H9 (cell line): ENCODE measurements around the gene IL6R. TPM values are rescaled to one million over a fixed set of nuclear protein-coding genes. Genes with fewer than 3 reads are reported as not detected.

ENCODE experiments used
- DNase-seq: peaks from one replicate; pipeline ENCODE4 v3.0.0-alpha.2; 2017
- H2AFZ ChIP-seq: one replicate; pipeline ENCODE4 v1.6.1; 2013; ENCODE audit warnings: mild to moderate bottlenecking, low read length, control low read depth, moderate library complexity
- H2AK5ac ChIP-seq: 2 replicates; pipeline ENCODE4 v1.6.1; 2013; ENCODE audit warnings: low read length, control low read depth, mixed read lengths; ENCODE audit not compliant: insufficient read length
- H2BK120ac ChIP-seq: one replicate; pipeline ENCODE4 v1.6.1; 2013; ENCODE audit warnings: low read depth, mild to moderate bottlenecking, low read length, control low read depth, inconsistent platforms; ENCODE audit not compliant: poor library complexity, severe bottlenecking
- H2BK12ac ChIP-seq: 2 replicates; pipeline ENCODE4 v1.6.1; 2013; ENCODE audit warnings: low read length, control low read depth, mixed read lengths, low read depth; ENCODE audit not compliant: insufficient read length
- H2BK15ac ChIP-seq: 2 replicates; pipeline ENCODE4 v1.6.1; 2013; ENCODE audit warnings: low read depth, low read length, control low read depth
- H2BK20ac ChIP-seq: one replicate; pipeline ENCODE4 v1.6.1; 2013; ENCODE audit warnings: low read depth, mild to moderate bottlenecking, low read length, control low read depth, inconsistent platforms; ENCODE audit not compliant: poor library complexity, severe bottlenecking
- H2BK5ac ChIP-seq: 2 replicates; pipeline ENCODE4 v1.6.1; 2013; ENCODE audit warnings: low read length, control low read depth, mixed read lengths; ENCODE audit not compliant: insufficient read length
- H3K14ac ChIP-seq: 2 replicates; pipeline ENCODE4 v1.6.1; 2013; ENCODE audit warnings: low read length, control low read depth; ENCODE audit not compliant: insufficient read depth
- H3K18ac ChIP-seq: 2 replicates; pipeline ENCODE4 v1.6.1; 2013; ENCODE audit warnings: low read depth, mild to moderate bottlenecking, mixed read lengths, low read length, control low read depth; ENCODE audit not compliant: insufficient read length
- H3K23ac ChIP-seq: 2 replicates; pipeline ENCODE4 v1.6.1; 2013; ENCODE audit warnings: low read length, control low read depth, mixed read lengths, low read depth; ENCODE audit not compliant: insufficient read length
- H3K23me2 ChIP-seq: 2 replicates; pipeline ENCODE4 v1.6.1; 2013; ENCODE audit warnings: low read depth, mild to moderate bottlenecking, mixed read lengths, low read length, control low read depth; ENCODE audit not compliant: insufficient read length, poor library complexity, severe bottlenecking
- H3K27ac ChIP-seq: 2 replicates; pipeline ENCODE4 v1.5.1; 2013; ENCODE audit warnings: low read length, control low read depth, mixed read lengths, low read depth; ENCODE audit not compliant: insufficient read length
- H3K27me3 ChIP-seq: 2 replicates; pipeline ENCODE4 v1.6.1; 2013; ENCODE audit warnings: low read length, control low read depth, inconsistent platforms; ENCODE audit not compliant: insufficient read depth
- H3K4ac ChIP-seq: 2 replicates; pipeline ENCODE4 v1.6.1; 2013; ENCODE audit warnings: low read depth, mild to moderate bottlenecking, control low read depth, inconsistent platforms, low read length, moderate library complexity
- H3K4me1 ChIP-seq: 2 replicates; pipeline ENCODE4 v1.6.1; 2013; ENCODE audit warnings: low read length, control low read depth, inconsistent platforms; ENCODE audit not compliant: insufficient read depth
- H3K4me2 ChIP-seq: 2 replicates; pipeline ENCODE4 v1.6.1; 2013; ENCODE audit warnings: low read length, control low read depth, mixed read lengths; ENCODE audit not compliant: insufficient read length, insufficient read depth
- H3K56ac ChIP-seq: 2 replicates; pipeline ENCODE4 v1.6.1; 2013; ENCODE audit warnings: low read depth, mild to moderate bottlenecking, mixed read lengths, low read length, control low read depth; ENCODE audit not compliant: insufficient read length
- H3K79me1 ChIP-seq: 2 replicates; pipeline ENCODE4 v1.6.1; 2013; ENCODE audit warnings: low read depth, mild to moderate bottlenecking, moderate library complexity, low read length, control low read depth, inconsistent platforms; ENCODE audit not compliant: insufficient read depth, poor library complexity, severe bottlenecking
- H3K79me2 ChIP-seq: 2 replicates; pipeline ENCODE4 v1.6.1; 2013; ENCODE audit warnings: low read length, control low read depth, inconsistent platforms; ENCODE audit not compliant: insufficient read depth
- H3K9ac ChIP-seq: 2 replicates; pipeline ENCODE4 v1.6.1; 2013; ENCODE audit warnings: low read length, control low read depth, mixed read lengths; ENCODE audit not compliant: insufficient read length; ENCODE audit errors: extremely low read depth
- H3K9me3 ChIP-seq: one replicate; pipeline ENCODE4 v1.6.1; 2013; ENCODE audit warnings: low read depth, low read length, inconsistent platforms; ENCODE audit not compliant: control insufficient read depth
- H3T11ph ChIP-seq: one replicate; pipeline ENCODE4 v1.6.1; 2013; ENCODE audit warnings: mild to moderate bottlenecking, low read length, control low read depth, inconsistent platforms
- H4K20me1 ChIP-seq: one replicate; pipeline ENCODE4 v1.6.1; 2013; ENCODE audit not compliant: control insufficient read depth, insufficient read length, insufficient read depth
- H4K5ac ChIP-seq: 2 replicates; pipeline ENCODE4 v1.6.1; 2013; ENCODE audit warnings: low read depth, mild to moderate bottlenecking, mixed read lengths, low read length, control low read depth; ENCODE audit not compliant: insufficient read length
- H4K8ac ChIP-seq: replicated peaks from 2 replicates; pipeline ENCODE4 v1.6.1; 2013; ENCODE audit warnings: low read length, control low read depth, mixed read lengths, low read depth; ENCODE audit not compliant: insufficient read length
- H4K91ac ChIP-seq: 2 replicates; pipeline ENCODE4 v1.6.1; 2013; ENCODE audit warnings: low read depth, mild to moderate bottlenecking, moderate library complexity, mixed read lengths, low read length, control low read depth; ENCODE audit not compliant: insufficient read length
- H3K27ac Mint-ChIP-seq, 3 experiments: 2 replicates in 2 of 3; 3 replicates in 1 of 3; pipeline ENCODE4 v1.8.0; 2020 to 2021; ENCODE audit warnings: mixed read lengths in 3 of 3, mild to moderate bottlenecking in 1 of 3, moderate library complexity in 1 of 3
- H3K27me3 Mint-ChIP-seq: 2 replicates; pipeline ENCODE4 v1.8.0; 2021; ENCODE audit warnings: low read depth, mild to moderate bottlenecking, moderate library complexity, mixed read lengths
- H3K36me3 Mint-ChIP-seq, 3 experiments: 2 replicates in 2 of 3; 3 replicates in 1 of 3; pipeline ENCODE4 v1.8.0; 2020 to 2021; ENCODE audit warnings: low read depth in 3 of 3, mixed read lengths in 3 of 3; ENCODE audit not compliant: insufficient read depth in 1 of 3
- H3K4me1 Mint-ChIP-seq, 2 experiments: 2 replicates each; pipeline ENCODE4 v1.8.0; 2020; ENCODE audit warnings: mixed read lengths in 2 of 2
- H3K4me3 Mint-ChIP-seq, 2 experiments: 2 replicates in 1 of 2; 3 replicates in 1 of 2; pipeline ENCODE4 v1.8.0; 2020 to 2021; ENCODE audit warnings: mild to moderate bottlenecking in 2 of 2, mixed read lengths in 2 of 2, moderate library complexity in 1 of 2
- H3K9me3 Mint-ChIP-seq, 2 experiments: 2 replicates in 1 of 2; 3 replicates in 1 of 2; pipeline ENCODE4 v1.8.0; 2020; ENCODE audit warnings: mild to moderate bottlenecking in 2 of 2, mixed read lengths in 2 of 2, moderate library complexity in 1 of 2
- CTCF ChIP-seq: fragments of 200-600 bp; sonication (generic); conservative IDR thresholded peaks from 3 replicates; pipeline ENCODE4 v1.8.0; 2021; ENCODE audit warnings: antibody characterized with exemption, mild to moderate bottlenecking
- whole genome bisulfite sequencing: extraction: QIAGEN DNeasy Blood & Tissue Kit; methylation state at CpG from one replicate; pipeline ENCODE4 v1.1.7; 2013; ENCODE audit warnings: missing lambda C conversion rate, low lambda C conversion rate, mixed read lengths; ENCODE audit not compliant: insufficient read length; ENCODE audit errors: extremely low coverage; 5-methylcytosine and 5-hydroxymethylcytosine counted together
- total RNA-seq: library from RNA; stranded (reverse); gene quantifications from 2 replicates; pipeline ENCODE4 v1.2.1, GENCODE V29; 2021

Gene IL6R
- total RNA-seq, 1 experiment from 2014 or later: 1.7 TPM

GRCh38 chr1:154408174-154408777 lies 3.1 kb downstream of the IL6R start:
- peaks cover 6% of the 10 kb centered on the region; the same call in 1 of the 2 replicates for H3K27me3 ChIP-seq

More at GRCh38 chr1:154408174-154408777, 3.1 kb downstream of the IL6R start:
- Histone ChIP-seq H4K20me1 (no peaks in the 10 kb centered on the region), H2AFZ (no peak overlapping the region), H3K9me3 (no peaks in the 10 kb centered on the region), H2BK15ac (no peak overlapping the region), H3K14ac (no peak overlapping the region), H3K9ac (no peak overlapping the region), H4K8ac (no peak overlapping the region), H3K56ac (no peak overlapping the region), H2BK5ac (no peak overlapping the region), H3K23ac (no peak overlapping the region), H3K4ac (no peak overlapping the region), H3K23me2 (peaks cover 11% of the 10 kb centered on the region), H4K5ac (no peak overlapping the region), H2BK12ac (no peak overlapping the region), H3K79me1 (no peaks in the 10 kb centered on the region), H3K79me2 (no peaks in the 10 kb centered on the region), H3K18ac (no peak overlapping the region), H3K4me2 (no peak overlapping the region), H4K91ac (no peak overlapping the region), H3K27ac (no peak overlapping the region), H3T11ph (no peak overlapping the region), H3K4me1 (no peaks in the 10 kb centered on the region; the same call in 1 of the 2 replicates), H2BK20ac (no peak overlapping the region), H2AK5ac (no peak overlapping the region), H2BK120ac (no peak overlapping the region)
- H3K4me1 Mint-ChIP-seq: peaks cover 40 to 44% of the 10 kb centered on the region in 2 experiments
- no peak for TF ChIP-seq CTCF
- H3K27me3 Mint-ChIP-seq: peaks cover 41% of the 10 kb centered on the region
- peak overlapping the region in 1 of 3 experiments; percentile 52; a peak in 1 of 7 replicates for H3K27ac Mint-ChIP-seq
- H3K9me3 Mint-ChIP-seq: no peaks in the 10 kb centered on the region
- H3K4me3 Mint-ChIP-seq: no peak overlapping the region
- no peaks in the 10 kb centered on the region; a peak in 1 of 7 replicates for H3K36me3 Mint-ChIP-seq
- no peak for DNase-seq
- no CpG with 5 or more reads among the region's 7 CpGs for WGBS
